Gastroesophageal sphincter (tissue), 4 donors: ENCODE data around the gene ATP4B. TPM values are rescaled to one million over a fixed set of nuclear protein-coding genes. Genes with fewer than 3 reads are reported as not detected.

Experiments
- ATAC-seq: fragments of 150-250 bp; one replicate; pipeline ENCODE4 v1.9.1; 2016; ENCODE audit warnings: mild to moderate bottlenecking, moderate library complexity
- H3K27ac ChIP-seq, 4 donors: fragments of 200-600 bp; sonication (generic) in 3 of 4; 1 replicate in 3 of 4; 2 replicates in 1 of 4; pipeline ENCODE4 v1.5.1; 2016 to 2019
- H3K27me3 ChIP-seq: fragments of 200-600 bp; sonication (generic); one replicate; pipeline ENCODE4 v1.5.1; 2019
- H3K36me3 ChIP-seq, 2 donors: fragments of 200-600 bp; sonication (generic); one replicate each; pipeline ENCODE4 v1.5.1; 2019; ENCODE audit warnings: control low read depth in 1 of 2
- H3K4me1 ChIP-seq, 3 donors: fragments of 200-600 bp; sonication (generic); 1 replicate in 2 of 3; 2 replicates in 1 of 3; pipeline ENCODE4 v1.5.1; 2016 to 2019; ENCODE audit warnings: control low read depth in 2 of 3
- H3K4me3 ChIP-seq, 2 donors: fragments of 200-600 bp; sonication (generic); one replicate each; pipeline ENCODE4 v1.5.1; 2019; ENCODE audit warnings: mild to moderate bottlenecking in 1 of 2, moderate library complexity in 1 of 2
- H3K9me3 ChIP-seq, 3 donors: fragments of 200-600 bp; sonication (generic); one replicate each; pipeline ENCODE4 v1.5.1; 2017 to 2019; ENCODE audit warnings: control low read depth in 2 of 3
- CTCF ChIP-seq, 4 experiments: fragments of 200-600 bp in 2 of 4; fragments of 450-650 bp in 2 of 4; sonication (generic) in 1 of 4; IDR thresholded peaks; one replicate each; pipeline ENCODE4 v1.5.1; 2017 to 2019; ENCODE audit warnings: antibody characterized with exemption in 4 of 4, mild to moderate bottlenecking in 2 of 4, moderate library complexity in 2 of 4
- EP300 ChIP-seq: sonication (generic); formaldehyde crosslinking; IDR thresholded peaks from one replicate; pipeline ENCODE4 v1.6.1; 2017; ENCODE audit warnings: antibody characterized with exemption, mild to moderate bottlenecking
- POLR2A ChIP-seq, 2 donors: fragments of 450-650 bp; IDR thresholded peaks; one replicate each; pipeline ENCODE4 v1.6.1; 2017; ENCODE audit warnings: antibody characterized with exemption in 2 of 2, mild to moderate bottlenecking in 2 of 2, moderate library complexity in 1 of 2
- POLR2AphosphoS5 ChIP-seq: sonication (generic); formaldehyde crosslinking; IDR thresholded peaks from one replicate; pipeline ENCODE4 v1.6.1; 2017; ENCODE audit warnings: antibody characterized with exemption
- WGBS, 2 donors: methylation state at CpG; one replicate each; pipeline ENCODE4 v1.1.5; 2018; ENCODE audit warnings: low coverage in 1 of 2; 5-methylcytosine and 5-hydroxymethylcytosine counted together
- total RNA-seq, 4 donors: library from RNA; depleted of rRNA; stranded (reverse); fragments of >200 nt; gene quantifications; one replicate each; pipeline ENCODE4 v1.1.0, GENCODE V29; 2016

ATP4B gene
- not detected for total RNA-seq

GRCh38 chr13:113657851-113658741 is at the start of gene ATP4B:
Gene ATP4B, minus strand, starts transcription at chr13:113658198. Its CDS starts 54 bp downstream, at chr13:113658144.
- TF ChIP-seq POLR2A (IDR thresholded peaks at IDR 0.05), result no peak
- no peak for TF ChIP-seq EP300
- TF ChIP-seq POLR2AphosphoS5, result no peak
- TF ChIP-seq CTCF (IDR thresholded peaks at IDR 0.05), result no peak
- Histone ChIP-seq H3K9me3 (peaks cover 0 to 20% (median 0%) of the 10 kb centered on the region in 3 donors), H3K36me3 (no peaks in the 10 kb centered on the region), H3K4me1 (no peaks in the 10 kb centered on the region), H3K27ac (no peak within 1 kb of the TSS), H3K27me3 (no peaks in the 10 kb centered on the region), H3K4me3 (no peak within 1 kb of the TSS)
- WGBS, 2 donors, result 98% methylated on average over 6 of the region's 47 CpGs; no CpG with 5 or more reads in 1 of the 2 donors
- no peak for ATAC-seq

GRCh38 chr13:113672002-113672651 is 14.1 kb upstream of the ATP4B start:
- H3K27ac ChIP-seq, result no peak overlapping the region
- no peaks in the 10 kb centered on the region for H3K4me1 ChIP-seq
- ATAC-seq, result no peak

GRCh38 chr13:113671066-113672001 is 13.3 kb upstream of the ATP4B start:
- WGBS, 2 donors, result 73 to 97% methylated on average over 6 to 8 of the region's 54 CpGs
- H3K27me3 ChIP-seq, result no peaks in the 10 kb centered on the region

More at GRCh38 chr13:113672002-113672651, 14.1 kb upstream of the ATP4B start:
- no peaks in the 10 kb centered on the region for H3K36me3 ChIP-seq
- WGBS, 2 donors, result 76 to 89% methylated on average over 14 to 16 of the region's 18 CpGs
- no peaks in the 10 kb centered on the region for H3K9me3 ChIP-seq
- no peak overlapping the region for H3K4me3 ChIP-seq
- TF ChIP-seq POLR2AphosphoS5 (no peak), CTCF (IDR thresholded peaks at IDR 0.05) (no peak), EP300 (no peak), POLR2A (IDR thresholded peaks at IDR 0.05) (no peak)
- H3K27me3 ChIP-seq, result no peaks in the 10 kb centered on the region

GRCh38 chr13:113670541-113670940 is 12.5 kb upstream of the ATP4B start:
- no peaks in the 10 kb centered on the region for H3K4me1 ChIP-seq
- H3K27me3 ChIP-seq, result peaks cover 3% of the 10 kb centered on the region
- no peaks in the 10 kb centered on the region for H3K36me3 ChIP-seq
- 90 to 92% methylated on average over 2 to 5 of the region's 19 CpGs for WGBS, 2 donors
- H3K9me3 ChIP-seq, result no peaks in the 10 kb centered on the region
- H3K27ac ChIP-seq, result no peak overlapping the region
- no peak overlapping the region for H3K4me3 ChIP-seq
- ATAC-seq, result no peak
- TF ChIP-seq POLR2AphosphoS5 (no peak), POLR2A (IDR thresholded peaks at IDR 0.05) (no peak), EP300 (no peak), CTCF (IDR thresholded peaks at IDR 0.05) (no peak)

More at GRCh38 chr13:113671066-113672001, 13.3 kb upstream of the ATP4B start:
- Histone ChIP-seq H3K36me3 (no peaks in the 10 kb centered on the region), H3K9me3 (no peaks in the 10 kb centered on the region), H3K4me1 (no peaks in the 10 kb centered on the region), H3K4me3 (no peak overlapping the region), H3K27ac (no peak overlapping the region)
- no peak for TF ChIP-seq POLR2AphosphoS5
- TF ChIP-seq CTCF (IDR thresholded peaks at IDR 0.05), result no peak
- no peak for TF ChIP-seq POLR2A (IDR thresholded peaks at IDR 0.05)
- no peak for ATAC-seq
